GM15510 (cell line): ENCODE measurements around the gene FCN2.

Experiments
- POLR2A ChIP-seq: IDR thresholded peaks from 3 replicates; pipeline ENCODE4 v1.6.1; 2011; ENCODE audit warnings: borderline replicate concordance; ENCODE audit not compliant: insufficient read length; ENCODE audit errors: extremely low read depth

FCN2 gene

DNA sequence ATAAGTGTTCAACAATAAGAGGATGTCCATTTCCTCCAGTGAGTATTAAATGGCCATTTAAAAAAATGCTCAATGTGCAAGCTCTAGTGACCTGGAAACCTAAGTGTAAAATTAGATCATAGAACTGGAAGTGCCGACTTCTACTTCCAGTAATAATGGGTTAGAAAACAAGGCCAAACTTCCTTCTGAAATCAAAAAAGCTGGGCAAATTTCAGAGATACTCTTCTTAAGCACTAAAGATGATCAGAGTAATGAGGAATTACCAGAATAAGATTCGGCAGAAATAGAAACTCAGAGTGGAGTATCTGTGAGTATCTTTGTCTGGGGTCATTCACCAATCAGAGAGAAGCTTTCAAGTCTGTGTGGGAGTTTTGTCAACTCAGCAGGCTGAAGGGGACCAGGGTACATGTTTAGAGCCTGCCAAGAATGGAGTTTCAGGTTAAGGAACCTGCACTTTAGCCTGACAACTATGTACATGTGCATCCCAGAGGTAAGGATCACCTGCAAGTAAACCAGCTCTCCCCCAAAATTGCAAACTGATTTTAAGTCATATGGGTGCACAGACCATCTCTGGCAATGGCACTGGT, 17.1 kb downstream of the FCN2 start:
- no peak for TF ChIP-seq POLR2A

DNA sequence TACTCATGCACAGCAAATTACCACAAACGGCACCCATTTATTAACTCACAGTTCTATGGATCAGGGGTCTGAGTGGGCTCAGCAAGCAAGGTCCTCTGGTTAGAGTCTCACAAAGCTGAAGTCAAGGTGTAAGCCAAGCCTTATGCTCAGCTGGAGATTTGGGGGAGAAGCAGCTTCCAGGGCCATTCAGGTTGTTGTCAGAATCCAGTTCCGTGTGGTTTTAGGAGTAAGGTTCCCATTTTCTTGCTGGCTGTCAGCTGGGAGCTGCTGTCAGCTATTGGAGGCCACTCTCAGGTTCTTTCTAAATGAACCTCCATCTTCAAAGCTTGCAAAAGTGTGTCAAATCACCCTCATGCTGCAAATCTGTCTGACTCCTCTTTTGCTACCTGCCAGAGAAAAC, 17.7 kb downstream of the FCN2 start:
- TF ChIP-seq POLR2A: no peak

DNA sequence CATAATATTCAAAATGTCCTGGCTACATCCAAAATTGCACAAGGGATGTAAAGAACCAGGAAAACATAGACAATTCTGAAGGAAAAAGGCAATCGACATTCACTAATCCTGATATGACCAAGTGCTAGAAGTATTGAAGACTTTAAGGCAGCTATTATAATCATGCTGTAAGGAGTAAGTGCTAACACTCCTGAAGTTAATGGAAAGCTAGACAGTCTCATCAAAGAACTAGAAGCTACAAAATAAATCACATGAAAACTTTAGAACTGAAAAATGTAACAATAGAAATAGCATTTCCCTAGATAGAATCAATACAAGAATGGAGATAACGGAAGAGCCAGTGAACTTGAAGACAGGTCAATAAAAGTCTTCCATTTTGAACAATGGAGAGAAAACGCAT, 18.6 kb downstream of the FCN2 start:
- no peak for TF ChIP-seq POLR2A

DNA sequence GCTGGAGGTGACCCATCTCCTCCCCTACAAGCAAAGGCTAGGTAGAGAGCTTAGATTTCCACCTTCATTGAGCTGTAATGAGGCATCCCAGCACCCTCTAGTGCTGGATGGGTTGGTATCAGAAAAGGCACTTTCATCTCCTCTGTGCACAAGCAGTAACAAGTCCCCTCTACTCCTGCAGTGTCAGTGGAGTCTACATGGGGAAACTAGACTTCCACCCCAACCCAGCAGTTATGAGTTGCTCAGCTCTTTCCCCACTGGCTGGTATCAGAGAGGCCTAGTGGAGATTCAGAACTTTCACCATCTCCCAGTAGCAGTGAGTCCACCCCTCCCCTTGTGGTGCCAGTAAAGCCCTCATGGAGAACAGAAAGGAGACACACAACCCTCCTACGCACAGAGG, 19.2 kb downstream of the FCN2 start:
- no peak for TF ChIP-seq POLR2A

DNA sequence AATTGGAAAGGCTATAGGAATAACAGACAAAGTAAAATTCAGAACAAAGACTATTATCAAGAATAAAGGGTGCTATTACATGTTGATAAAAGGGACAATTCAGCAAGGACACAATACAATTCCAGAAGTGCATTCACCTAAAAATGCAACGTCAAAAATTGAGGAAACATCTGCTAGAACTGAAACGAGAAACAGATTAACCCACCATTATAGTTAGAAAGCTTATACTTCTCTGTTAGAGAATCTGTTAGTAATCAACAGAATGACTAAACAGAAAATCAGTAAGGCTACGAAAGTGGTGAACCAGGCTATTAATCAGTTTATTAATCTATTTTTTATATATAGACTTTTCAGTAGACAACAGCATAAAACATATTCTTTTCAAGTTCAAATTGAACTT, 22.3 kb downstream of the FCN2 start:
- no peak for TF ChIP-seq POLR2A

DNA sequence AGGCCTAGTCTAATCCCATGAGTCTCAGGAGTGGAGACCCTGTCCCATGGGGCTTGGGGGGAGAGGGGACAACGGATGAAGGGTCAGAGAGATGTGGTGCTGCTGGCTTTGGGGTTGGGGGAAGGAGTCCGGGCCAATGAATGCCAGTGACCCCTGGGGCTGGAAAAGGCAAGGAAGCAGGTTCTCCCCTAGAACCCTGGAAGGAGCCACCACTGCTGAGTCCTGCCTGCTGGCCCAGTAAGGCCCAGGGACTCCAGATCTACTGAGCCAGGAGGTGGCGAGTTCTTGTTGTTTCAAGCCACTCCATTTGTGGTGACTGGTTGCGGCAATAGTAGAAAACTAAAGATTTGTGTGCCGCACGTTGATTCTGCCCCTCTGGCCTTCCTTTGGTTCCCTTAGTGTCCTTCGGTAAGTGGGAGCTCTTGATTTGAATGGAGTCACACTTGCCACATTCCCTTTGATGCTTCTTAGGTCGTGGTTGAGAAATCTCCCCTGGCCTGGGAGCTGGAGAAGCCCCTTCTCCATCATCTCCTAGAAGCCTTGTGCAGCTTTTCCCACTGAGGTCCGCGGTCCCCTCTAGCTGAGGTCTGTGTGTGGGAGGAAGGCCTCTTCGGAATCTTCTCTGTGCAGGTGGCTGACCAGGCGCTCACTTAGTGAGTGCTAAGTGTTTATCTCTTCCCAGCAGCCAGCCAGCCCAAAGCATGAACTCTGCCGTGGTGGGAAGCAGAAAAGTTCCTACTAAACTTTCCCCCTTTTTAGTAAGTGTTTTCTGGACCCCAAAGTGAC, 28.1 kb downstream of the FCN2 start:
- no peak for TF ChIP-seq POLR2A

DNA sequence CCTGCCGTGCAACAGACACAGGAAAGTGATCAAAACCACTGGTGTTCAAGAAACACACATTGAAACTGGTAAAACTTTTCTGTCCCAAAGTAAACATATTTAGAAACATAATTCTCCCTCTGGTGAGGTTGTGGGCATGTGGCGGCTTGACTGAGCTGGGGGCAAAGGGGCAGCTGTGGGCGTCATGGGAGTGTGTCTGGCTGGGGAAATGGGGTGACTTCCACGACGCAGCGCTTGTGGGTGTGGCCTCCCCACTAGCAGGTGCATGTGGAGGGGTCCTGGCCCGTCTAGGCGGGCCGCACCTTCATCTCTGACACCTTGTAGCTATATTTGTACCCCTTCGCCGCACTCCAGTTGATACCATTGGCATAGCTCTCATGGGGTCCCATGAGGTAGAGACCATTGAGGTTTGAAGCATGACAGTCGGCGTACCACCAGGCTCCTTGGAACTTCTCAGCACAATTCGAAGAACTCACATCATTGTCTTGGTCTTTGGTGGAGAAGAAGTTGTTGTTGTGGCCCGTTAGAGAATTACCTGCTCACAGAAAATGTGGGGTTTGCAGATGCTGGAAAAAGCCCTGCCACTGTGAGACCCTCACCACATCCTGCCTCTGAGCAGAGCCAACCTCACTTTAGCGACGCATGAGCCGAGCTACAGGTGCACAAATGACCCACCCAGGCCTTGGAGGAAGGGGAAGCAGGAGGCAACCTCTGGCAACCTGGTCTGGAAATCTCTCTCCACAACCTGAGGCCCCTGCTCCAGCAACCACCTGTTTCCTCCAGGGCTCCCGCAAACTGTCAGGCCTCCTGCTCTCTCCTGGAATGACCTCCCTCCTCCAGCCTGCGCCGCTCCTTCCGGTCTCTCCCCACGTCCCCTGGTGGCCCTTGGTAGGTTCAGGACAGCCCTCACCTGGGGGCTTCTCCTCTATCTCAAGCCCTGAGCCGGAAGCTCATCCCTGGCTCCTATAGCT, 29.2 kb downstream of the FCN2 start:
- TF ChIP-seq POLR2A: no peak

DNA sequence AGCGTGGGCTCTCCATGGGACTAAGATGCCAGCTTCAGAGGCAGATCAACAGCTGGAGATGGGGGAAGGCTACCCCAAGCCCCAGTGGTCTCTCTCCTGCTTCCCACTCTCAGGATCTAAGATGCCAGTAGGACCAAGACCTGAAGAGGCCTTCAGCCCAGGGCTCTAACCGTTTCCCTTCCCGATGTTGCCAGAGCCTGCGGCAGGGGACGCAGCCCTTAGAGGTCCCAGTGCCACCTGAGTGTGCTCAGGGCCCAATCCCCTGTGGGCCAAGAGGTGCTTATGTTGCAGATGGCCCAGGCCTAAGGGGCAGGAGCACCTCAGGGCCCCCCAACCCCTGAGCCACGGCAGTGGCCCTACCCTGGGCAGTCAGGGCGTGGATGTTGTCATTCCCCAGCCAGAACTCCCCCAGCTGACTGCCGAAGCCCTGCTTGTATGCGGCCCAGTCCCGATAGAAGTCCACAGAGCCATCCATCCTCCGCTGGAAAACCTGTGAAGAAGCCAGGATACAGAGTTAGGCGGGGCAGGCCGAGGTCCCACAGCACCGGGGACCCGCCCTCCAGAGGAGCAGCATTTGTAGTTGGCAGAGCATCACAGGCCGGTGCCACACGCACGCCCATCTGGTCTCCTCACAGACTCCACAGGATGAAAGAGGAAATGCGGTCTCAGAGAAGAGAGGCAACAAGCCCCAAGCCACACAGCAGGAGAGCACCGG, 31.7 kb downstream of the FCN2 start:
- no peak for TF ChIP-seq POLR2A

DNA sequence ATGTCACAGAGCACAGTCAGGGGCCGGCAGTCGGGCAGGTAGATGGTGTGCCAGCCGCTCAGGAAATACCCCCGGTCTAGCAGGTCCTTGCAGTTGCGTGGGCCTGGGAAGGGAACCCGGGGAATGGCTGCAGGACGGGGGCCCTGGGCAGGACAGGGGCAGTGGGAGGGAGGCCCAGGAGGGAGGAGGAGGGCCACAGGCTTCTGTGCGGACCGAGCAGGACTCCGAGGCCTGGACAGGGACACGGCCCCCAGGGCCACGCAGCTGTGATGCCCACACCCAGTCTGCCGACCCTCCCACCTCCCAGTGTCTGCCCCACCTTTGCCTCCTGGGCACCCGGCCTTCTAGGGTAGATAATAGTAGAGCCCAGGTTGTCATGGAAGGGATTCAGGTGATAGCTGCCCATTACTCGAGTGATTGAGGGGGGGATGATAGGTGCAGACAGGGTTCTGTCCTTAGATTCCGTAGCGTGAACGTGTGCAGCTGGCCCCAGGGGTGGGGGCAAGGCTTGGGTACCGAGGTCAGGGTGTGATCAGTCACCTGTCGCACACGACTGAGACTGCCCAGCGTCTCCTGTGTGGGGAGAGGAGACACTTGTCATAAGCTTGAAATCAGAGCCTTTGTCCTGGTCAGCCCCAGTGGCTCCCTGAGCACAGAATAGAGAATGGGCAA, 32.6 kb downstream of the FCN2 start:
- no peak for TF ChIP-seq POLR2A

DNA sequence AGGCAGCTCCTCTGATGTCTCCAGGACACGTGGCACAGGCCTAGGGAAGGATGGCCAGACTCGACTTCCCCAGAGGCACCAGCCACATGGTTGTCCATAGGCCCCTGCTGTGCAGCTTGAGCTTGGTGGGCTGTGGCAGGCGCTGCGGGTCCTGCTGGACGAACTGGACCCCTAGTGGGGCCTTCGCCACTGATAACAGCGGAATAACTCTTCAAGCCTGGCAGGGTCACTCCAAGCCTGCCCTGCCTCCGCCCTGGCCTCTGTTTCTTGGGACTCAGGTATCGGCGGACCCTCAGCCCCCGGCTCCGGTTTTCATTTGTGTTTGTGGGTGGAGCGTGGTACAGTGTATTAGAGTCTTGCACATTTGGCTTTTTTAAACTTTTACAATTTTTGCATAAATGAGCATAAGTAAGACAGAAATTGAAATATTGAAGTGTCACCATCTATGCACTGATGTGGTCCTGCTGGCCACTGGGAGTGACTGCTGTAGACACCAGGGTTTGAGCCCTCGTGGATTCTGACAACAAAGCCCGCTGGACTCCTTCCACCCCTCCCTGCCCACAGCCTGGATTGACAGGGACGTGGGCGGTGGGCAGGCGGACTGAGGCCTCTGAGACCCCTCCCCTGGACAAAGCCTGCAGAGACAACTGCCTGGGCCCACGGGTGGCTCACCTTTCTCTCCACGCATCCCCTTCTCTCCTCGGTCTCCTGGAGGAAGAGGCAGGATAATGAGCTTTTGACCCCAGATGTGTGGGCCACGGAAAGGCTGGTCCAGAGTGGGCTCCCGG, 33.3 kb downstream of the FCN2 start:
- no peak for TF ChIP-seq POLR2A

DNA sequence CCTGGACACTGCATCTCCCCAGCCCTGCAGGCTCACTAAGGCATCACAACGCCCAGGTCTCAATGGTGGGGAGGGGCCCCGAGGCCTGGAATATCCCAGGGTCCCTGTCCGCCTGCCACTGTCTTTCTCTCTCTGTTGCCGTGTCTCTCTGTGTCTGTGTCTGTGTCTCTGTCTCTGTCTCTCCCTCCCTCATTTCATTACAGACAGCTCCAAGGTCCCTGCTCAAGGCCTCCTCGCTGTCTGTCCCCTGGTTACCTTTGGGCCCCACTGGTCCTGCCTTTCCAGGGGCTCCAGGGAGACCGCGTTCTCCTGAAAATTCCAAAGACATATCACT, 33.9 kb downstream of the FCN2 start:
- TF ChIP-seq POLR2A: no peak

DNA sequence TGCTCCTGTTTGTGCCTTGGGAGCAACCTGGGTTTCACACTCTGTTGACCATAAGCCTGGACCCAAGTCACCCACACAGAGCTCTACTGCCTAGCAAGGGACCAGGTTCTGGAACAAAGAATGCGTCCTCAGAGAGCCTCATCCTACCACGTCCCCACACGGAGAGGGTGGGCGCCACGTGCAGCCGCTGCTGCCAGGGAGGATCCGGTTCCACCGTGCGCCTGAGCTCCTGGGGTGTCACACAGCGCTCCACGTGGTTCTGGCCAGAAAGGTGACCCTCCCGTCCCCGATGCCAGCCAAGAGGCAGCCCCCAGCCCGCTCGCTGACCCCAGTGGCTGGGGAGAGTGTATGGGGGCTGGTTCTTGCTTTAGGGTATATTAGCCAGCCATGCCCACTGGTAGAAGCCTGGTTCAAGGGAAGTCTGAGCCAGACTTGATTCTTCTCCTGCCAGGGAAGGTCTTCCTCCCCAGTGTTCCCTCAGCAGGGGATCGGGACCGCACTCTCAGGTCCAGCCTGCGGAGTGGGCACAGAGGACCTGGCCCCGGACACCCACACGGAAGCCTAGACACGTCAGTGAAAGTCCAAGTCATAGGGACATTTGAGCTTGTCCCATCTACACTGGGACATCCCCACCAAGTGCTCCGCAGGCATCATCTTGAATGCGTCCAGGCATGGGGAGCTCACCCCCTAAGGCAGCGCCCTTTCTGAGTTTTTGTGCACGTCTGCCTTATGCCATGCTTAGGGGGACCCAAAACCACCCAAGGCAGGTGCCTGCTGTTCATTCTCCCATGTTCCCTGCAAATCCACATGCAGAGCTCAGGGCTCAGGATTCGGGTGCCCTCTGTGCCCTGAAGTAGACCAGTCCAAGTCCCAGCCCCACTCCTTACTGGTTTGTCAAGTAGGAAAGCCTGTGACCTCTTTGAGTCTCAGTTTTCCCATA, 34.7 kb downstream of the FCN2 start:
- no peak for TF ChIP-seq POLR2A
